Fibroblast of the aortic adventitia (primary cell): Measurements from ENCODE around the gene HAUS8. TPM values are rescaled to one million over a fixed set of nuclear protein-coding genes. Genes with fewer than 3 reads are reported as not detected.

Experiments used
- DNase-seq: peaks from one replicate; pipeline ENCODE4 v3.0.0-alpha.2; 2010; ENCODE audit warnings: low read depth
- H3K4me3 ChIP-seq: 2 replicates; pipeline ENCODE4 v1.5.1; 2011; ENCODE audit warnings: low read depth, mild to moderate bottlenecking, control low read depth, low read length, moderate library complexity
- total RNA-seq: library from RNA; depleted of rRNA; stranded (reverse); fragments of >200 nt; gene quantifications from 2 replicates; pipeline ENCODE4 v1.2.3, GENCODE V29; 2012; ENCODE audit warnings: low replicate concordance
- TF ChIP-seq, protein P1 (sequence below): IDR thresholded peaks from 2 replicates; pipeline ENCODE4 v1.5.1; 2011; ENCODE audit warnings: mild to moderate bottlenecking, low read length, control low read depth, inconsistent platforms; ENCODE audit not compliant: insufficient read depth

HAUS8 gene
- total RNA-seq, 1 donor, result 5.2 TPM

DNA sequence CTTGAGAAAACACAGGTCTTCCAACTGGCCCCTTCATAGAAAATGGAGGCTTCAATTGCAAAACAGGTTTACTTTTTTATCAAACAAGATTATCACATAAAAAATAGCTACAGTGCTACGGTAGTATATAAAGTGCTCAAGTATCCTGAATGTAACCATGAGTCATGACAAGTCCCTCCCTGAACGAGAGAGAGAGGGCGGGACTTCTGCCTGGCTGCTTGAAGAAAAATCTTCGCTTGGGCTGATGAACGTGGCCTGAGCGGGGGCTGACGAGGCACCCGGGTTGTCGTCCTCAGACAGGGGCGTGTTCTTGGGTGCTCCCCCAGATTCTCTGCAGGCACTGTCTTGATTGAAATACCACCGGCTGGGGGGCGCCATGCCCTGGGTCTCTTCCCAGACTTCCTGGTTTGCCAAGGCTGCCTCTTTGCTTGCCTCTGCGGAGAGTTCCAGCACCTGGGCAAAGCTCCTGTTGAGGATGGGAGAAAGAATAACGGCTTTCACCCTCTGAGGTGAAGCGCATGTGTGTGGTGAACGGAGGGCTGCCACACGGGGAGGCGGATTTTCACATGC, 25.5 kb downstream of the HAUS8 start:
- H3K4me3 ChIP-seq, result no peak overlapping the region
- TF ChIP-seq, protein P1, sequence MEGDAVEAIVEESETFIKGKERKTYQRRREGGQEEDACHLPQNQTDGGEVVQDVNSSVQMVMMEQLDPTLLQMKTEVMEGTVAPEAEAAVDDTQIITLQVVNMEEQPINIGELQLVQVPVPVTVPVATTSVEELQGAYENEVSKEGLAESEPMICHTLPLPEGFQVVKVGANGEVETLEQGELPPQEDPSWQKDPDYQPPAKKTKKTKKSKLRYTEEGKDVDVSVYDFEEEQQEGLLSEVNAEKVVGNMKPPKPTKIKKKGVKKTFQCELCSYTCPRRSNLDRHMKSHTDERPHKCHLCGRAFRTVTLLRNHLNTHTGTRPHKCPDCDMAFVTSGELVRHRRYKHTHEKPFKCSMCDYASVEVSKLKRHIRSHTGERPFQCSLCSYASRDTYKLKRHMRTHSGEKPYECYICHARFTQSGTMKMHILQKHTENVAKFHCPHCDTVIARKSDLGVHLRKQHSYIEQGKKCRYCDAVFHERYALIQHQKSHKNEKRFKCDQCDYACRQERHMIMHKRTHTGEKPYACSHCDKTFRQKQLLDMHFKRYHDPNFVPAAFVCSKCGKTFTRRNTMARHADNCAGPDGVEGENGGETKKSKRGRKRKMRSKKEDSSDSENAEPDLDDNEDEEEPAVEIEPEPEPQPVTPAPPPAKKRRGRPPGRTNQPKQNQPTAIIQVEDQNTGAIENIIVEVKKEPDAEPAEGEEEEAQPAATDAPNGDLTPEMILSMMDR, result no peak
- peak; percentile 70 for DNase-seq

DNA sequence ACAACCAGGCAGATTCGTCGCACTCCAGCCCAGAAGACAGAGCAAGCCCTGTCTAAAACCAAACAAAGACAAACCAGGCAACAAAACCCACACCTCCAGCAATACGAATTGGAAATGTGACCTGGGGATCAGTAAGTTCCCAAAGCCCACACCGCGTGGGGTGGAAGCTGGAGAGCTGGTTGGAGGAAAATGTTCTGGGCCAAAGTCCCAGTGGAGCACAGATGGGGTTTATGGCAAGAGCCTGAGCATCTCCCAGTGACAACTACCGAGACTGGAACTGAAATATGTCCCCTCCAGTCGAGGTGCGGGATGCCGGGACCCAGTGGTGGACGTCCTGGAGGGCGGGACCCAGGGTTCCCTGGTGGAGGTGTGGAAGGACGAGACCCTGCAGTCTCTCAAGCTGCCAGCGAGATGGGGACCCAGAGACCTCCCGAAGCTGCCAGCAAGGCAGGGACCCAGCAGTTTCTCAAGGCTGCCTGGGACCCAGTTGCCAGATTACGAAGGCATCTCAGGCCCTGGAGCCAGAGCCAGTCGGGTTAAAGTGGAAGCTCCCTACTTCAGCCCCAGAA, 26.3 kb downstream of the HAUS8 start:
- DNase-seq, result no peak
- no peak overlapping the region for H3K4me3 ChIP-seq
- TF ChIP-seq, protein P1, result no peak

DNA sequence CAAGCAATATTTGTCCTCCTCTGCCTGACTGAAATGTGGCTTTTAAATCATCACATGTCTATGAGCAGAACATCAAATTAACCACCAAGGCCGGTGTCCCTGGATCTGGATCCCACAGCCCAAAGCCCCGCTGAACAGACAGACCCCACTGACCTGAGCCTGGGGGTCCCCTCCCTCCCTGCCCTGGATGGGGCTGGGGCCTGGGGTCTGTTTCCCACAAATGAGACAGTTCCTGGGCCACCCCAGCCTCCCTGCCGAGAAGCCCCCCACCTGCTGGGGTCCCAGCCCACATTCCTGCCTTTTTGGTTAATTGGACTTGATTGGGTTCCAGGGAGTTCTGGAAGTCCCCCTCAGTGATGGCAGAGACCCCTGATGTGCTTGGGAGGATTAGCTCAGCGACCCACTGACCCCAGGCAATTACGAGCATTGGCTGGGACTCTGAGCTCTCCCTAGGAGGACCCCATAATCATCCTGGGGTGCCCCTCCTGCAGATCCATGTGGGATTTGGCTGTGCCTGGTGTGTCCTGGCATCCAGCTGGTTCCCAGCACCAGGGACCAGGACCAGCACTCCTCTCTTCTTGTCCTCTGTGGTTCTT, 29.2 kb downstream of the HAUS8 start:
- DNase-seq, result no peak
- TF ChIP-seq, protein P1, result no peak
- no peak overlapping the region for H3K4me3 ChIP-seq

DNA sequence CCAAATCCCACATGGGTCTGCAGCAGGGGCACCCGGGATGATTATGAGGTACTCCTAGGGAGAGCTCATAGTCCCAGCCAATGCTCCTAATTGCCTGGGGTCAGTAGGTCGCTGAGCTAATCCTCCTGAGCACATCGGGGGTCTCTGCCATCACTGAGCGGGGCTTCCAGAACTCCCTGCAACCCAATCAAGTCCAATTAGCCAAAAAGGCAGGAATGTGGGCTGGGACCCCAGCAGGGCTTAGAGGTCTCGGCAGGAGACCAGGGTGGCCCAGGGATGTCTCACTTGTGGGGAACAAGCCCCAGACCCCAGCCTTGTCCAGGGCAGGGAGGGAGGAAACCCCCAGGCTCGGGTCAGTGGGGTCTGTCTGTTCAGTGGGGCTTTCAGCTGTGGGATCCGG, 31.5 kb downstream of the HAUS8 start:
- TF ChIP-seq, protein P1, result no peak

DNA sequence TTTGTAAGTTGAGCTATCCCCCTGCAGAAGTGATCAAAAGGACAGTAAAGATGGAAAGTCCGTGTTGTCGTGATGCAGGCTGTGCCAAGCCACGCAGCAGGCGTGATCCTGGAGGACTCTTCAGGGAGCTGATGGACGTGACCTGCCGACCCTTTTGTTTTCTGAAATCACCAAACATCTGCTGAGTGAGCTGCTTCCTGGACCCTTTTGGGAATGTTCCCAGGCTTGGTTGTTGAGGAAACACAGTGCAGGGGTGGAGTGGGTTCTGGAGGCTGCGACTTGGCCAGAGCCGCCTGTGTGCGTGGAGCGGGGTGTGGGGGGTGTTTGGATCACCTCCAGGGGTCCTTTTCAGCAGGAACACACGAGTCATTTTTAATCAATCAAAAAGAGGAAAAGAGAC, 33.3 kb downstream of the HAUS8 start:
- H3K4me3 ChIP-seq, result no peak overlapping the region
- DNase-seq, result peak; percentile 66
- TF ChIP-seq, protein P1, result no peak

More for the DNA sequence above, 31.5 kb downstream of the HAUS8 start:
- DNase-seq, result no peak
- no peak overlapping the region for H3K4me3 ChIP-seq

DNA sequence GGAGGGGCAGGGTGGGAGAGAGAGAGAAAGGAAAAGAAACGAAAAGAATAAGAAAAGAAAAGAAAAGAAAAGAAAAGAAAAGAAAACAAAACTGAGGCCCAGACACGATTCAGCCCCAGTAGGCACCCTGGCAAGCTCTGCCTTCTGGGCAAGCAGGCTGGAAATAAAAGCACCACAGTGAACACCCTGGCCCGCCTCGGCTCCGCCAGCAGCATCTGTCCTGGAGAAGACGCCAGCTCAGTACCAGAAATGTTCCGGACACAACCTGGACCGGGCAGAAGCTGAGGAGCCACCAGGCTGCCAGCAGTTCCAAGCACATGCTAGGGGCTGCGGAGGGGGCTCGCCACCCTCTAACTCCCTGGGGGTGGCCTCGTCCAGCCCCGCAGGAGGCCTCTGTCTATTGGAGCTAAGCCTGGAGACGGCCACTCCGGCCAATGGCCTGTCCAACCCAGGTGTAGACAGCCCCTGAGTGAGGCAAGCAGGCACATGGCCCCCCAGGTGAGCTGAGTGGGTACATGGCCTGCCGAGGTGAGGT, 37.2 kb downstream of the HAUS8 start:
- no peak overlapping the region for H3K4me3 ChIP-seq

More for the DNA sequence above, 37.2 kb downstream of the HAUS8 start:
- no peak for DNase-seq
- TF ChIP-seq, protein P1, result no peak
